Measurements from ENCODE around the gene ZFP57.

DNA sequence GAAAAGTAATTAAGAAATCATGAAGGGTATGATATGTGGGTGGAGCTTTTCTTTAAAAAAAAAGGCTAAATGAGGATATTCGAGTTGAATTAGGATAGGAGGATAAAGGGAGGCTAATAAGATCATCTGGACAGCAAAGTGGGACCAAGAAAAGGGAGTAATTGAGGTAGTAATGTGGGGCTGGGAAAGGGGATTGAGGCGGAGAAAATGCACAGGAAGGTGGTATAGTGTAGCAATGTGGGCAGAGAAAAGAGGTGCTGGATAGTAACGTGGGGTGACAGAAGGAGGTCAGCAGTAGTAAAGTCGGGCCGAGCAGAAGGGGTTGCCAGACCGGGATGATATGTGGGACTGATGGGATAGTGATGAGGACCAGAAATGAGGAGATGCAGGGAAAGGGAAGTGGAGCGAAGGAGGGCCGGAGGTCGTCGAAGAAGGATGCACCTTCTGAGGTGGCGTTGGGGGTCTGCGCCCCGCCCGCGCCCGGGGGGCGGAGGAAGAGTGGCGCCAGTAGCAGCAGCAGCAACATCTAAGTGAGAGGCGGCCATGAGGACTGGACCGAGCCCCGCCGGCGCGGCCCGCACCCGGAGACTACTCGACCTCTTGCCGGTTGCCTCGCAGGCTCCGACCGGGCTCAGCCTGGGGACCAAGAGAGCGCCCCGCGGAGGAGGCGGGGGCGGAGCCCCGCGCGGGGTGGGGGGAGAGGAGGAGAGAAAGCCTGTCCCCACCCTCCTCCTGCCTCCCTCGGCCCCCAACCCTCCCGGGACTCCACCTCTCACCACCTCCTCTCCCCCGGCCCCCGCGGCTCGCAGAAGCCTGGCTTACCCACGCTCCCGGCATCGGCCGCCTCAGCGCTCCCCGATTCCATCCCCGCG, 48.9 kb downstream of the ZFP57 start:
- TF ChIP-seq POLR2A (IDR thresholded peaks at IDR 0.05) (no peak), EP300 (IDR thresholded peaks at IDR 0.05) (no peak)
